KOPT-K1 (cell line): ENCODE measurements around the gene HOXC6.
"Not testable (repeated sequence)": the region's sequence is repeated elsewhere in the genome, so short reads cannot be mapped to it uniquely, and the experiment has no call there.

ENCODE experiments used
- H3K27ac ChIP-seq: fragments of 200-600 bp; sonication (generic); 2 replicates; pipeline ENCODE4 v1.5.1; 2016; ENCODE audit warnings: antibody characterized with exemption, mild to moderate bottlenecking, low read depth, low read length; ENCODE audit not compliant: poor library complexity, severe bottlenecking
- H3K36me3 ChIP-seq: fragments of 200-600 bp; sonication (generic); 2 replicates; pipeline ENCODE4 v1.5.1; 2017; ENCODE audit warnings: antibody characterized with exemption, mild to moderate bottlenecking, low read length, moderate library complexity; ENCODE audit not compliant: insufficient read depth
- H3K9me3 ChIP-seq: fragments of 200-600 bp; sonication (generic); 2 replicates; pipeline ENCODE4 v1.5.1; 2017; ENCODE audit warnings: antibody characterized with exemption, low read length, mild to moderate bottlenecking; ENCODE audit not compliant: insufficient read depth, poor library complexity, severe bottlenecking

Gene HOXC6

DNA sequence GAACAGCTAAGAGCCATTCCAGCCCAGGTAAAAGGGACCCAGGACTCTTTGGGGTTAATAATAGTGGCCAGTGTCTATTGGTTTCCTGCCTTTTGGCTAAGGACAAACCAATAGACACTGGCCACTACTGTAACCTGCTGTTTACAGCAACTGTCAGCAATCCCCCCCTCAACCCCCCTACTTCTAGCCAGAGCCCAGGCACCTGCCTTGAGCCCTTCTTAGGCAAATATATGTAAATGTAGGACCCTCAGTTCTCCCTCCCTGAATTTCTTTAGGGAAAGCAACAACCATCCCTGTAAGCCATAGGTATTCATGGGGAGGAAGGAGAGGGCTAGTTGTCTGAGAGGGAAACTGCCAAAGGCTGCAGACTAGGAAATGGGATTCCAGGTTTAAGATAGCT is 47.7 kb downstream of the HOXC6 start:
- H3K36me3 ChIP-seq: no peaks in the 10 kb centered on the region
- H3K9me3 ChIP-seq: no peaks in the 10 kb centered on the region
- H3K27ac ChIP-seq: no peak overlapping the region

DNA sequence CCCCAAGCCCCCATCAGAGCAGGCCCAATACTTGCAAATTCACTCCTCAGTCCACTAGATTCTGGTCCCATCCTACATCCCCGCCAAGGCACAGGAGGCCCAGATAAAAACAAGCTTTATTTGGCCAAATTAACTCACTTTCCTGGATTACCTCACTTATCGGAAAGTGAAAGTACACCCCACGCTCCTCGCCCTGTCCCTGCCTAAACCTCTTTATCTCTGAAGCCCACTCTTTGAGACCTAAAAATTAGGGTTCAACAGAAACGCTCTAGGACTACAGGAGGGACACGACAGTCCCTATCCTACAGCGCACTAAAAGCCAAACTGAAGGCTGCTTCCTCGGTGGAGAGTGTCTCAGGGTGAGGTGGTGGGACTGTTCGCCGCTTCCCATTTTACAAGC is 49.6 kb downstream of the HOXC6 start:
- not testable (repeated sequence) for H3K36me3 ChIP-seq, H3K9me3 ChIP-seq

DNA sequence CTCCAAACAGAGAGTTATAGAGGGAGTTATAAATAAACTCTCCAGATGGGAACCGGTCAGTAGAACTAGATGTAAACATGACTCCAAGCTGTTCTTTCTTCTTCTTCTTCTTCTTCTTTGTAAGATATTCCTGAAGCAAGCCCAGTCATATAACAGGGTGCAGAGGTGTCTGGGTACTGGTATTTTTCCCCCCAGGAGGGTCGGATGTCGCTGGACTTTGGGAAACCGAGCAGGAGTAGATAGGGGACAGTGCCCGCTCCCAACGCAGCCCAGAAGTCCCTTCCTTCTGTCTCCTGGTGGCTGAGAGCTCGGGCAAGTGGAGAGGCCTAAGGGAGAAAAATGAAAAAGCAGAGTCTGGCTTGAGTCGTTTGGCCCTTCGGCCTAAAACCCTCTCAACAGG is 50.9 kb downstream of the HOXC6 start:
- not testable (repeated sequence) for H3K9me3 ChIP-seq, H3K36me3 ChIP-seq, H3K27ac ChIP-seq

More for the DNA sequence above, 49.6 kb downstream of the HOXC6 start:
- H3K27ac ChIP-seq: not testable (repeated sequence)
